Measurements from ENCODE around the gene RNU1-2.
"Not testable (repeated sequence)": the region's sequence is repeated elsewhere in the genome, so short reads cannot be mapped to it uniquely, and the experiment has no call there.

The RNU1-2 gene

GRCh38 chr1:16913181-16913832 lies 17.5 kb downstream of the RNU1-2 start:
- H3K27ac Mint-ChIP-seq = no peak overlapping the region
- no peaks in the 10 kb centered on the region for H3K36me3 Mint-ChIP-seq (ENCODE audit: low read depth)
- peaks cover 25% of the 10 kb centered on the region for H3K4me1 Mint-ChIP-seq (ENCODE audit: low read depth)
- H3K4me3 Mint-ChIP-seq = peak overlapping the region; percentile 68
- H3K27me3 Mint-ChIP-seq (ENCODE audit: low read depth) = peaks cover 13% of the 10 kb centered on the region
- no peaks in the 10 kb centered on the region for H3K9me3 Mint-ChIP-seq

DNA sequence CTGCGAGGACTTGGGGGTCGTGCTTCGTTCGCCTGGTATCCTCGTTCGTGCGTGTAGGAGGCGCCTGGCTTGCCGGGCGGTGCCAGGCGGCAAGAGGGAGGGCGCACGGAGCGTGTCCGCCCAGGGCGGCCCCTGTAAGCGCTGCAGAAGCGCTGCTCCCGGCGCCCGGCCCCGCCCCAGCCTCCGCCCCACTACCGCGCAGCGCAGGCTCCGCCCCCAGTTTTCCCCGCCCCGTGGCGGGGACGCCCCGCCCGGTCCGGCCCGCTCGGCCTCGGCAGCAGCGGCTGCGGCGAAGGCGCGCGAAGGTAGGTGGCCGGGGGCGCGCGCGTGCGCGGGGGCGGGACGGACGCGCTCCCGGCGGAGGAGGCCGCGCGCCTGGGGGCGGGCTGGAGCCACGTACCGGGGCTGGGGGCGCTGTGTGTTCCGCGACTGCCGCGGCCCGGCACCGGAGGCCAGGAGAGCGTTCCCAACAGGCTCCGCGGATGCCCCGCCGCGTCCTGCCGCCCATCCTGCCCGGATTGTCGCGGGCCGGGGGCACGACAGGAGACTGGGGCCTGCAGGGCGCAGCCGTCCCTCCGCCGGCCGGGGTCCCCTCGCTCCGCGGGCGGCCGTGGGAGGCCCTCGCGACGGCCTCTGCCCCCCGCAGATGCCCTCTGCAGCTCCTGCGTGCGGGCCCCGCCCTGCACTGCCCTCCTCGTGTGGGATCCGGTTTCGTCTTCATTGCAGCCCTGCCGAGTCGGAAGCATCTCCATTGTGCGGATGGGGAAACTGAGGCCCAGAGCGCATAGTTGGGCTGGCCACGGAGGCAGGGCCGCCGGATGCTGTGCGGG lies 18.3 kb downstream of the RNU1-2 start:
- Mint-ChIP-seq H3K27me3 (ENCODE audit: low read depth) (peaks cover 13% of the 10 kb centered on the region), H3K4me1 (ENCODE audit: low read depth) (peaks cover 25% of the 10 kb centered on the region), H3K4me3 (peak overlapping the region; percentile 85), H3K27ac (peak overlapping the region; percentile 45), H3K9me3 (no peaks in the 10 kb centered on the region), H3K36me3 (ENCODE audit: low read depth) (no peaks in the 10 kb centered on the region)

- not testable (repeated sequence) for H3K27me3 Mint-ChIP-seq (ENCODE audit: low read depth); H3K9me3 Mint-ChIP-seq; H3K36me3 Mint-ChIP-seq (ENCODE audit: low read depth)
- Mint-ChIP-seq H3K4me3 (peak overlapping the region; percentile 85), H3K27ac (peak overlapping the region; percentile 28), H3K4me1 (ENCODE audit: low read depth) (peaks cover 23% of the 10 kb centered on the region)
Observed at GRCh38 chr1:16914928-16915626, 19.3 kb downstream of the RNU1-2 start.

- Mint-ChIP-seq H3K36me3 (ENCODE audit: low read depth) (no peaks in the 10 kb centered on the region), H3K4me3 (no peak overlapping the region), H3K4me1 (ENCODE audit: low read depth) (peaks cover 23% of the 10 kb centered on the region), H3K27ac (no peak overlapping the region), H3K27me3 (ENCODE audit: low read depth) (peaks cover 9% of the 10 kb centered on the region), H3K9me3 (no peaks in the 10 kb centered on the region)
Observed at GRCh38 chr1:16915627-16915973, 19.8 kb downstream of the RNU1-2 start.

GRCh38 chr1:16916036-16916880 lies 20.5 kb downstream of the RNU1-2 start:
- H3K36me3 Mint-ChIP-seq (ENCODE audit: low read depth); H3K27ac Mint-ChIP-seq; H3K9me3 Mint-ChIP-seq; H3K27me3 Mint-ChIP-seq (ENCODE audit: low read depth): not testable (repeated sequence)
- Mint-ChIP-seq H3K4me1 (ENCODE audit: low read depth) (peaks cover 24% of the 10 kb centered on the region), H3K4me3 (peak overlapping the region; percentile 22)

DNA sequence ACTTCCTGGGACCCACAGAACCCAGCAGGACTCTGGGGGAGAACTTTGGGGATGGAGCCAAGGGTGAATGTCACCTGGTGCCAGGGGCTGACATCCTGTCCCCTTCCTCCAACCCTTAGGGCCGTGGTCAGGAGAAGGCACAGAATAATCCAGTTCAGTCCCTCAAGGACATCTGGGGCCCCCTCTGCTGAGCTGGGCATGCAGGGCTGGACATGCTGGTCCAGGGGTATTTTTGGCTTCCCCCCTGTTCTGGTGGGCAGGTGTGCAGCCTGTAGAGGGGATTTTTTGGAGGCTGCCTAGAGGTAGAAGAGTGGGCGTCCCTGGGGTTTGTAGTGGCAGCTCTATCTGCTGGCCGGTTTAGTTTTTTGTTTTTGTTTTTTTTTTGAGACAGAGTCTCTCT lies 22.6 kb downstream of the RNU1-2 start:
- no peak overlapping the region for H3K27ac Mint-ChIP-seq
- no peaks in the 10 kb centered on the region for H3K9me3 Mint-ChIP-seq
- H3K27me3 Mint-ChIP-seq (ENCODE audit: low read depth) = no peaks in the 10 kb centered on the region
- no peaks in the 10 kb centered on the region for H3K36me3 Mint-ChIP-seq (ENCODE audit: low read depth)
- peaks cover 19% of the 10 kb centered on the region for H3K4me1 Mint-ChIP-seq (ENCODE audit: low read depth)
- H3K4me3 Mint-ChIP-seq = no peak overlapping the region

DNA sequence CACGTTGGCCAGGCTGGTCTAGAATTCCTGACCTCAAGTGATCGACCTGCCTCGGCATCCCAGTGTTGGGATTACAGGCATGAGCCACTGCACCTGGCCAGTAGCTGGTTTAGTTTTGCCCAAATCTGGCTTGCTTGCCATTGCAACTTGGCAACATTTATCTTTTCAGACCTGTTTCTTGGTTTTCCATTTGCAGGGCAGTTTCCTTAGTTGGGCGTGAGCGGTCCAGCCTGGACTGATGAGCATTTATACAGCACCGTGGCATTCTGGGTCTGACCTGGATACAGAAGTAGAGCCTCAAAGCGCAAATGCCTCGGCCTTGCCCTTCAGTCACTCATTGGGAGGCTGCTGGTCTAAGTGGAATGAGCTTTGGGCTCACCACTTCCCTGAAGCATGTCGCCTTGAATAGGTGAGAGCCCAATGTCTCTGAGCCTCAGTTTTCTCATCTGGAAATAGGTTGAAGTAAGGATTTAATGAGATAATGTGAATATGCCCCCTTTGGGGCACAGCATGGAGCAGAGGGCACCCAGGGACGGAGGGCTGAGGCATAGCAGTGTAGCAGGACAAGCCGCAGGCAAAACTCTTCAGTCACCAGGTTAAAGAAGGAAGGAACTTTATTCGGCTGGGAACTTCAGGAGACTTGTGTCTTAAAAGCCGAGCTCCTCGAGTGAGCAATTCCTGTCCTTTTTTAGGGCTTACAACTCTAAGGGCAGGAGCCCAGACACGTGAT lies 23.3 kb downstream of the RNU1-2 start:
- H3K27ac Mint-ChIP-seq; H3K4me3 Mint-ChIP-seq; H3K36me3 Mint-ChIP-seq (ENCODE audit: low read depth); H3K9me3 Mint-ChIP-seq; H3K27me3 Mint-ChIP-seq (ENCODE audit: low read depth): not testable (repeated sequence)
- peaks cover 18% of the 10 kb centered on the region for H3K4me1 Mint-ChIP-seq (ENCODE audit: low read depth)

GRCh38 chr1:16920951-16921350 lies 25.2 kb downstream of the RNU1-2 start:
- Mint-ChIP-seq H3K36me3 (ENCODE audit: low read depth) (no peaks in the 10 kb centered on the region), H3K27me3 (ENCODE audit: low read depth) (no peaks in the 10 kb centered on the region), H3K4me1 (ENCODE audit: low read depth) (peaks cover 9% of the 10 kb centered on the region), H3K27ac (no peak overlapping the region), H3K4me3 (no peak overlapping the region), H3K9me3 (no peaks in the 10 kb centered on the region)

- Mint-ChIP-seq H3K36me3 (ENCODE audit: low read depth) (no peaks in the 10 kb centered on the region), H3K4me1 (ENCODE audit: low read depth) (peaks cover 9% of the 10 kb centered on the region), H3K9me3 (no peaks in the 10 kb centered on the region), H3K4me3 (peak within 1 kb of the TSS; percentile 57), H3K27me3 (ENCODE audit: low read depth) (no peaks in the 10 kb centered on the region), H3K27ac (peak within 1 kb of the TSS; percentile 31)
Observed at GRCh38 chr1:16921391-16922185, 25.8 kb downstream of the RNU1-2 start, which contains the start of gene CROCC. Gene CROCC, plus strand, starts transcription at chr1:16921931. Its CDS starts 88 bp downstream, at chr1:16922019.

GRCh38 chr1:16922466-16922865 lies 26.7 kb downstream of the RNU1-2 start:
- Mint-ChIP-seq H3K27ac (peak overlapping the region; percentile 31), H3K27me3 (ENCODE audit: low read depth) (no peaks in the 10 kb centered on the region), H3K4me1 (ENCODE audit: low read depth) (peaks cover 7% of the 10 kb centered on the region), H3K9me3 (no peaks in the 10 kb centered on the region), H3K4me3 (no peak overlapping the region), H3K36me3 (ENCODE audit: low read depth) (no peaks in the 10 kb centered on the region)

DNA sequence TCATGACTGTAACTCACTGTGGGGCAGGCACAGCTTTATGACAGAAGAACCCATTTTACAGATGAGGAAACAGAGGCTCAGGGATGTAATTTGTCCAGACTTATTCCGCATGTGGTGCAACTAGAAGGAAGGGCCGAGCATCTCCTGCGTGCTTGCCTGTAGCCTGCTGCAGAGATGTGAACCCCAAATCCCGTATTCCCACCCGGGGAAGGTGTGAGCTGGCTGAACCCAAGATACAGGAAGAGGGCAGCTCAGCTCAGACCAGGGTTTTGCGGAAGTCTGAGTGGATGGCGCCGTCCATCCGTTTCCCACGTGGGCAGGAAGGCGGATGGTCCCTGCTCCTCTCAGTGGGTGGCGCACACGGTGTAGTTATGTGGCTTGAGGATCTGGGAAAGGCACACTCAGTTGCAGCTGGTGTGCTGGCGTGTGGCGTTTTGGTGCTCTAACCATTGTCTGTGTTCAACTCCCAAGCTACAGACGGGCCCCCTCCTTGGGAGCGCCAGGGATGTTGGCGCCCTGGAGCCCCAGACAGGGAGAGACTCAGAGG lies 27.2 kb downstream of the RNU1-2 start:
- H3K36me3 Mint-ChIP-seq (ENCODE audit: low read depth) = no peaks in the 10 kb centered on the region
- no peak overlapping the region for H3K4me3 Mint-ChIP-seq
- H3K27ac Mint-ChIP-seq = peak overlapping the region; percentile 31

DNA sequence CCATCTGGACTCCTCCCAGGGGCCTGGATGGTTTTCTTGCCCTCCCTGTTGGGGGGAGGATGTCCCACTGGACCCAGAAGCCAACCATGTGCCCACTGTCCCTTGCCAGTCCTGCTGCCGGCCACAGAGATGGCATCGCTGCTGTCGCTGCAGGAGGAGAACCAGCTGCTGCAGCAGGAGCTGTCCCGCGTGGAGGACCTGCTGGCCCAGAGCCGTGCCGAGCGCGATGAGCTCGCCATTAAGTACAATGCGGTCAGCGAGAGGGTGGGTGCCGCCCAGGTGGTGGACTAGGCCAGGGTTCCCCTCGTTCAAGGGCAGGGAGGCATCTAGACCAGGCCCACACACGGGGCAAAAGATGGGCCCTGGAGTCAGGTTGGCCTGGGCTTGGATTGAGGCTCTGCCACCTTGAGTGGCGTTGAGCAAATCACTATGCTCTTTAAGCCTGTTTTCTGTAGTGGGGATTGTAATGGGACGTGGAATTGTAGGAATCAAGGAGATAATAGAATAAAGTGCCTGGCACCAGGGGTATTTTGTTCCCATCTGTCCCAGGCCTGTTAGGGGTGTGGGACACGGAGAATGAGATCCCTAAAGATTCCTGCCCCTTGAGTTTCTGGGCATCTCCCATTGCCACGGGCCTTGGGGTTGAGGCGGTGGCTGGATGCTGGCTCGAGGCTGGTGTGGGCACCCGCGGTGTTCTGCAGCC lies 28.6 kb downstream of the RNU1-2 start:
- H3K27me3 Mint-ChIP-seq (ENCODE audit: low read depth) = no peaks in the 10 kb centered on the region
- H3K36me3 Mint-ChIP-seq (ENCODE audit: low read depth) = no peaks in the 10 kb centered on the region
- peaks cover 7% of the 10 kb centered on the region for H3K4me1 Mint-ChIP-seq (ENCODE audit: low read depth)
- H3K27ac Mint-ChIP-seq = no peak overlapping the region
- no peak overlapping the region for H3K4me3 Mint-ChIP-seq
- no peaks in the 10 kb centered on the region for H3K9me3 Mint-ChIP-seq

More for the DNA sequence above, 27.2 kb downstream of the RNU1-2 start:
- Mint-ChIP-seq H3K9me3 (no peaks in the 10 kb centered on the region), H3K4me1 (ENCODE audit: low read depth) (peaks cover 7% of the 10 kb centered on the region), H3K27me3 (ENCODE audit: low read depth) (no peaks in the 10 kb centered on the region)
